HG03103 (cell line): ENCODE results near the gene ASAH2.

Source experiments
- ATAC-seq: cut with Tn5 transposase; IDR thresholded peaks from one replicate; pipeline ENCODE4 v1.9.1; 2021; ENCODE audit warnings: low read depth; ENCODE audit not compliant: unreplicated experiment

ASAH2 gene

DNA sequence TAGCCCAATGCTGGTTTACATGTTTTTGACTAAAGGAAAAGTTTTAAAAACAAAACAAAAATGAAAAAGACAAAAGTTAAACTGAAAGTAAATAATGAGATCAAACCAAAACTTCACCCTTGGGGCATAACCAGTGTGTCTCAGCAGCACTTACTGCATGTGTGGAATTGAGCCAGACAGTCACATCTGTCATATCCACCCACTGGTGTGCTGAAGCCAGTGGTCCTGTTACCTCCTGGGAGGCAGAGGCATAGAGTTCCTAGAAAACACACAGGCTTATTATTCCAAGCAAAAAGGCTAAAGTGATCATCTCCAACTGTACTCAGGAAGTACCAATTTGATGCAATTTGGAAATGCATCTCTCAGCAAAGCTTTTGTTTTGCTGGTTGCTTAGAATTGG is 40.4 kb downstream of the ASAH2 start:
- ATAC-seq, result no peak
